ENCODE measurements around the gene GABPB1.

- TF ChIP-seq, protein P1, sequence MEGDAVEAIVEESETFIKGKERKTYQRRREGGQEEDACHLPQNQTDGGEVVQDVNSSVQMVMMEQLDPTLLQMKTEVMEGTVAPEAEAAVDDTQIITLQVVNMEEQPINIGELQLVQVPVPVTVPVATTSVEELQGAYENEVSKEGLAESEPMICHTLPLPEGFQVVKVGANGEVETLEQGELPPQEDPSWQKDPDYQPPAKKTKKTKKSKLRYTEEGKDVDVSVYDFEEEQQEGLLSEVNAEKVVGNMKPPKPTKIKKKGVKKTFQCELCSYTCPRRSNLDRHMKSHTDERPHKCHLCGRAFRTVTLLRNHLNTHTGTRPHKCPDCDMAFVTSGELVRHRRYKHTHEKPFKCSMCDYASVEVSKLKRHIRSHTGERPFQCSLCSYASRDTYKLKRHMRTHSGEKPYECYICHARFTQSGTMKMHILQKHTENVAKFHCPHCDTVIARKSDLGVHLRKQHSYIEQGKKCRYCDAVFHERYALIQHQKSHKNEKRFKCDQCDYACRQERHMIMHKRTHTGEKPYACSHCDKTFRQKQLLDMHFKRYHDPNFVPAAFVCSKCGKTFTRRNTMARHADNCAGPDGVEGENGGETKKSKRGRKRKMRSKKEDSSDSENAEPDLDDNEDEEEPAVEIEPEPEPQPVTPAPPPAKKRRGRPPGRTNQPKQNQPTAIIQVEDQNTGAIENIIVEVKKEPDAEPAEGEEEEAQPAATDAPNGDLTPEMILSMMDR (IDR thresholded peaks at IDR 0.05) = no peak
- no peak for TF ChIP-seq EZH2 (IDR thresholded peaks at IDR 0.05)
Measured at GRCh38 chr15:50378776-50379175, 23.8 kb upstream of the GABPB1 start.
